ENCODE results near the gene IL1F10.
"Not testable (repeated sequence)": the region's sequence is repeated elsewhere in the genome, so short reads cannot be mapped to it uniquely, and the experiment has no call there.

Gene IL1F10

DNA sequence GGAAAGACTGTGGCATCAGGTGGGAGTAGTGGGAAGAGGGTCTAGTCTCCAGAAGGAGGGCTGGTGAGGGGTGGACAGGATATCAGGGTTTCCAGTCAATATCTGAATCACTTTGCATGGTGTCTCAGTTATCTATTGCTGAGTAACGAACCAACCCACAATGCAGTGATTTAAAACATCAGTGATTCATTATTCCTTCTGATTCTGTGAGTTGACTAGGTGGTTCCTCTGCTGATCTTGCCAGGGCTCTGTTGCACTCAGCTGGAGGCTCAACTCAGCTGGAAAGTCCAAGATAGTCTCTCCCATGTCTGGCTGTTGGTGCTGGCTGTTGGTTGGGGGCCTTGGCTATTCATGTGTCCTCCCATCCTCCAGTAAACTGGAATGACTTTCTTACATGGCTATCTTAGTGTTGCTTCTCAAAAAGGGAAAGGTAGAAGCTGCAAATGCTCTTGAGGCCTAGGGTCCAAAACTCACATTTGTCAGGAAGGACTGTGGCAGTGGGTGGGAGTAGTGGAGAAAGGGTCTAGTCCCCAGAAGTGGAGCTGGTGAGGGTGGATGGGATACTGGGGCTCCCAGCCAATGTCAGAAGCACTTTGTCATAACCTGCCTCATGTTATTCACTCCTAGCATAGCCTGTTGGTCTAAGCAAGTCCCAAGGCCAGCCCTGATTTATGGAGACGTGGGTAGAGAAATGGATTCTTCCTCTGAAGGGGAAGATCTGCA, 13.9 kb downstream of the IL1F10 start:
- DNase-seq (ENCODE audit: low spot score), result no peak

DNA sequence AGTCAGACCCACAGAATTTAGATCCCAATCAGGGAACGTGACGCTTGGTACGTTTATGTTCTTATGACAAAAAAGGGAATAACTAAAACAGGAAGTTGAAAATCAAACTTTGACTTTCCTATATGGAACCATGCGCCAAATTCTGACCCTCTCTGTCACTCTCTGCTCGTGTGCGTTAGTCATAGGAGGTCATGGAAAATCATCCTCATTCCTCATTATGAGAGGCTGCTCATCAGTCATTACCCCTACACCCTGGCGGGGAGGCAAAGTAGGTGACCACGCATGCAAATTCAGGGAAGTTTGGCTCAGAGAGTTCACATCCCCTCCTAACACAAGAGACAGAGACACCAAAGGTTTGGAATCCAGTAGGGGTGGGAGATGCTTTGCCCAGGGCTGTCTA, 15.5 kb downstream of the IL1F10 start:
- no peak for DNase-seq (ENCODE audit: low spot score)

DNA sequence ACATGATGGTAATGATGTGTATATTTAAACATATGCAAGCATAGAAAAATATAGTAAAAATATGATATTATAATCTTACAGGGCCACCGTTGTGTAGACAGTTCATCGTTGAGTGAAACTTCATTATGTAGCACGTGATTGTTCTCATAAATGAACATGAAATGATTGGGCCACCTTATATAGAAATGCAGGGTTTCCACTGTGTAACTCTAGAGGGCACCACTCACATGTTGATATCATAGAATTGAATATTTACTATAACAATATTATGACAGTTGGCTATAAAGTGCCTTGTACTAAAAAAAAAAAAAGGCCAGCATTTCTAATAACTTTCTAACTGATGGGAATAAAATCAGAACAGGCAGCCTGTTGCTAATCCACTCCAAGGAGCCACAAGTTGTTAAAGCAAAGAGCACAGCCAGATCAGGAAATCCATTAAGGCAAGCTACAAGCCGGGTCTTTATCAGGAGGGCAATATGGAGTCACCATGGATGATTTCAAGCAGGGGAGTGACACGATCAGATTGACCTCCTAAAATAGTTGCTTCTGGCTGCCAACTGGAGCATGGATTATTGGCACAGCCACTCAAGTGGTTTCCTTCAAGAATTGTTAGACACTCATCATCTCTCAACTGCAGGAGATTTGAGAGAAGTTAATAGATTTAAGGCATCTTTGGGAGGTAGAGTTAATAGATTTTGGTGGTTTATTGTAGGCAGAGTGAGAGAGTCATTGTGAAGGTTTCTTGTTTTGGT, 16.7 kb downstream of the IL1F10 start:
- DNase-seq (ENCODE audit: low spot score), result no peak

DNA sequence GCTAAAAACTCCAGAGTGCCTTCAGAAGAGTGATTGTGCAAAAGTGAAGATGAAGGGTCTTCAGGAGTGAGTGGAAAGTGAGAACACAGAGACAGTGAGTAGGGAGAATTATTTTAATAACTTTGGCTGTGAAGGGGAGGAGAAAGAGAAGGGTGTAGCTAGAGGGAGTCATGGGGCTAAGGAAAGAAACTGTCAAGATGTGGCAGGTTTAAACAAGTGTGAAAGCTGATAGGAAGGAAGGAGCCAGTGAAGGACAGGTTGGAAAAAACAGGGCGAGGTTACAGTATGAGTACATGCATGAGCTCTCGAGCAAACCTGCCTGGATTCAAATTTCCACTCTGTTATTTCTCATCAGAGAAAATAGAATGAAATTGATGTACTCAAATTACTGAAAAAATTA, 17.8 kb downstream of the IL1F10 start:
- DNase-seq (ENCODE audit: low spot score), result no peak

DNA sequence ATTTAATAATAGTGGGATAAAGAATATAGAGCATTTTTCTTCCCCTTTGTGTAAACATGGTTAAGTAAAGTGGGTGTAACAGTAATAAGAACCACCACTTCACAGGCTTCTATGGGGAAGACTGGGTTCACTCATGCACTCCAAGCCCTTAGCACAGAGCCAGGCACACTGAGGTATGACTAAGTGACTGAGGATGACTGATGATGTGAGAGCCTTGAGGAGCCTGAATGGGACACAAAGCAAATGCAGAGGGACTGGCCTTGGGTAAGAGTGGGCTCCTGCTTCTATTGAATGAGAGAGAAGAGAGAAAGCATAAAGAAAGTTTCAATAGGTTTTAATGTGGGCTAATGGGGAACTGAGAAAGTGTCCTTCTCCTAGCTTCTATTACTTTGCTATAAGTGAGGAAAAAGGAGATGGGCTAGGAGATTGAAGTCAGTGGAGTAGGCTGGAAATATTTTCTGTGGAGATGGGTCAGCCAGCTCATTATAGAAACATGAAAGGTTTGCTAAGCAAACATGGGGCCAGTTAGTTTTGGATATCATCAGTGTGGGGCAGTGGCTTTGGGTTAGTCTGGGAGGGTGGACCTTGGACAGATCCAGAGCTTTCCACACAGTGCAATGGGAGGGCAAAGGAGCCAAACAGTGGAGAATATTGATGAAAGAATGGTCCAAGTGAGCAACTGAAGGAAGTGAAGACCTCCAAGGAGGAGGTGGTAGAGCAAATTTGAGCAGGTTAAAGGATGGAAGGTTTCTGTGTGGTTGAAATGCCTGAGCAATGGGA, 20.6 kb downstream of the IL1F10 start:
- DNase-seq (ENCODE audit: low spot score), result no peak

DNA sequence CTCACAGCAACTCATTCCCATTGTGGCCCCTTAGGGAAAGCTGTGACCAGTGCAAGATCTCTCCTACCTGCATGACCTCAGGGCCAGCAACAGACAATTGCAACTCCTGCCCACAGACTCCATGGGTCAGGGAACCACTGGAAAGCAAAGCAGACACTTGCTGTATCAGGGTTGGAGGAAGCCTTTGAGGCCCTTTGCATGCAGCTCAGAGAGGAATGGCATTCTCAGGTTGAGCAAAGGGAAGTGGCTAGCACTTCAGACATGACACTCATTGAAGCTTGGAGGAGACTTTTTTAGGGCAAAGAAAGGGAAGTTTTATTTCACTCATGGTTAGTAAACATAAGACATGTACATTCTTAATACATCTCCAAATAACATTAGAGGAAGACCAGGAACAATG, 22.1 kb downstream of the IL1F10 start:
- DNase-seq (ENCODE audit: low spot score), result peak; percentile 40

DNA sequence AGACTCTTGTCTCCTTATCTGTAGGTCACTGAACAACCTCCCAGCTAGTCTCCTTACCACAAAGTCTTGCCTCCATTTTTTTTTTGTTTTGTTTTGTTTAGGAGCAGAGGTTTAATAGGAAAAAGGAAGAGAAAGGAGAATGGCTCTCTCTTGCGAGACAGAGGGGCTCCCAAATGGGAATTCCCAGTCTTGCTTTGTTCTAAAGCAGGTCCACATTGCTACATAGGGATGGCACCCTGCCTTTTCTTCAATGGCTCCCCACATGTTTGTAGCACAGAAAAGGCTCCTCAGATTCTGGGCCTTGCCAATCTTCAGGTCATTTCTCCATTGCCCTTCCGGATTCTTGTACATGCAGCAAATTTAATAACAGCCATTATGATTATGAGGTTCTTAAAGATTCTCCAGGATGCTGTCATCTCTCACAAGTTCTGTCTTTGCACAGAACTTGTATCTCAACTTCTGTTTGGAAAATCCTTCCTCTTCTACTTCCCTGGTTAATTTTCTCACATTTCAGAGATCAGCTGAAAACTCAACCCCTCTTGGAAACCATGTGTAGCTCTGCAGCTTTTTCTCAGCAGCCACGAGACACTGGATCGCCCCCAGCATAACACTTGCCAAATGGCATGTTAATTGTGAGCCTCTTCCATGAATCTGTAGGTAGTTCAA, 23.6 kb downstream of the IL1F10 start:
- DNase-seq (ENCODE audit: low spot score), result no peak

DNA sequence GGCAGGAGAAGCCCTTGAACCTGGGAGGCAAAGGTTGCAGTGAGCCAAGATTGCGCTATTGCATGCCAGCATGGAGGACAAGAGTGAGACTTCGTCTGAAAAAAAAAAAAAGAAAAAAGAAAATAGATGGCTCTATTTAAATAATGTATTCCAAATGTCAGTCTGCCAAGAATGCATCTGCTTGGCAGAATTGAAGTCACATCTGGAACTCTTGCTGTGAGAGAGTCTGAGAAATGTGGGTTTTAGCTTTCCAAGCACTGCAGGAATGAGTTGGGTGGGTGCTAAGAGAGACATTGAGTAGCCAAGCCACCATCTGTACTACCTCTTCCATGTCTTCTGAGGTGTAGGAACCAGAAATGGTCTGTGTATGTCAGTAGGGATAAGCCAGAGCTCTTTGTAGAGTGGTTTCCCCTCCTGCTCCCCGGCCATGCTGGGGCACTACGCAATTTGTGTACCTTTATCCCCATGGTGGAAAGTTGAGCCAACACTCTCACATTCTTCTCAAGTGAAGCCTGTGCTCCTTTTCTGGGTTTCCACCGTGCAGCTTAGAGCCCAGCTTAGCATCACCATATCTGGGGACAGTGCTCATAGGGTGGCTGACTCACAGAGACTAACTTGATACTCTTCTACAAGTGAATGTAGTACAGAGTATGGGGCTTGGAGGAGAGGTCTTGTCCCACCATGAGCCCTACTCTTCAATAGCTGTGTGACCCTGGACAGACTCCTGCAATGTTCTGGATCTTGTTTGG, 25.3 kb downstream of the IL1F10 start:
- DNase-seq (ENCODE audit: low spot score), result no peak

DNA sequence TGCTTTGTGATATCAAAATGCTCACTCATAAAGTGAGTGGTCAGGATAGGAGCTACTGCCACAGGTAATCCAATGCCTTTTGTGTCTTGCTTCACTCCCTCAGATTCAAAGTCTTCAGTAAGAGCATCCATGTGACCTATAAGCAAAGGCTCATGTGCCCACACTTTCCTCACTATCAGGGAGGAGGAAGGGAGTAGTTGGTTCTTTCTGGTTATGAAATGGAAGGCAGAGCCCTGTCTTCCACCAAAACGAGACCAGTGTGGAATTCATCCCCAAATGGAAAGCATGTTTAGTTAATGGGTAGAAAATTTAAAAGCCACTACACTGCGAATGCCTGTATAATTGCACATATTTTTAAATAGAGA, 25.8 kb downstream of the IL1F10 start:
- DNase-seq (ENCODE audit: low spot score), result no peak

DNA sequence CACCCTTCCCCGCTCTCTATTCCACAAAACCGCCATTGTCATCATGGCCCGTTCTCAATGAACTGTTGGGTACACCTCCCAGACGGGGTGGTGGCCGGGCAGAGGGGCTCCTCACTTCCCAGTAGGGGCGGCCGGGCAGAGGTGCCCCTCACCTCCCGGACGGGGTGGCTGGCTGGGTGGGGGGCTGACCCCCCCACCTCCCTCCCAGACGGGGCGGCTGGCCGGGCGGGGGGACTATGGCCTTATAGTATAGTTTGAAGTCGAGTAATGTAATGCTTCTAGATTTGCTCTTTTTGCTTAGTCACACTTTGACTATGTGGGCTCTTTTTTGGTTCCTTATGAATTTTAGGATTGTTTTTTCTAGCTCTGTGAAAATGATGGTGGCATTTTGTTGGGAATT, 28.5 kb downstream of the IL1F10 start:
- DNase-seq (ENCODE audit: low spot score), result not testable (repeated sequence)

DNA sequence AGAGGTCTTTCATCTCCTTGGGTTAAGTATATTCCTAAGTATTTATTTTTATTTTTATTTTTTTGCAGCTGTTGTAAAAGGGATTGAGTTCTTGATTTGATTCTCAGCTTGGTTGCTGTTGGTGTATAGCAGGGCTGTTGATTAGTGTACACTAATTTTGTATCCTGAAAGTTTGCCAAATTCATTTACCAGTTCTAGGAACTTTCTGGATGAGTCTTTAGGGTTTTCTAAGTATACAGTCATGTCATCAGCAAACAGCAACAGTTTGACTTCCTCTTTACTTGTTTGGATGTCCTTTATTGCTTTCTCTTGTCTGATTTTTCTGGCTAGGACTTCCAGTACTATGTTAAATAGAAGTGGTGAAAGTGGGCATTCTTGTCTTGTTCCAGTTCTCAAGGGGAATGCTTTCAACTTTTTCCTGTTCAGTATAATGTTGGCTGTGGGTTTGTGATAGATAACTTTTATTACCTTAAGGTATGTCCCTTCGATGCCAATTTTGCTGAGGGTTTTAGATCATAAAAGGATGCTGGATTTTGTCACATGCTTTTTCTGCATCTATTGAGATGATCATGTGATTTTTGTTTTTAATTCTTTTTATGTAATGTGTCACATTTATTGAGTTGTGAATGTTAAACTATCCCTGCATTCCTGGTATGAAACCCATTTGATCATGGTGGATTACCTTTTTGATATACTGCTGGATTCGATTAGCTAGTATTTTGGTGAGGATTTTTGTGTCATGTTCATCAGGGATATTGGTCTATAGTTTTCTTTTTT, 29.3 kb downstream of the IL1F10 start:
- not testable (repeated sequence) for DNase-seq (ENCODE audit: low spot score)

DNA sequence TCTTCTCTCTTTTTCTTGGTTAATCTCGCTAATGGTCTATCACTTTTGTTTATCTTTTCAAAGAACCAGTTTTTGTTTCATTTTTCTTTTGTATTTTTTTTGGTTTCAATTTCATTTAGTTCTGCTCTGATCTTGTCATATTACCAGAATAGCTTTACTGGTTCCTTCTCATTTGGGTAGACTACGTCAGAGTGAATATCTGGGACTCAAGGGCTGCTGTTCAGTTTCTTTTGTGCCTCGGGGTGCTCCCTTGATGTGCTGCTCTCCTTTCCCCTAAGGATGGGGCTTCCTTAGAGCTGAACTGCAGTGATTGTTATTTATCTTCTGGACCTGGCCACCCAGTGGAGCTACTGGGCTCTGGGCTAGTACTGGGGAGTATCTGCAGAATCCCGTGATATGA, 30.3 kb downstream of the IL1F10 start:
- DNase-seq (ENCODE audit: low spot score), result no peak

DNA sequence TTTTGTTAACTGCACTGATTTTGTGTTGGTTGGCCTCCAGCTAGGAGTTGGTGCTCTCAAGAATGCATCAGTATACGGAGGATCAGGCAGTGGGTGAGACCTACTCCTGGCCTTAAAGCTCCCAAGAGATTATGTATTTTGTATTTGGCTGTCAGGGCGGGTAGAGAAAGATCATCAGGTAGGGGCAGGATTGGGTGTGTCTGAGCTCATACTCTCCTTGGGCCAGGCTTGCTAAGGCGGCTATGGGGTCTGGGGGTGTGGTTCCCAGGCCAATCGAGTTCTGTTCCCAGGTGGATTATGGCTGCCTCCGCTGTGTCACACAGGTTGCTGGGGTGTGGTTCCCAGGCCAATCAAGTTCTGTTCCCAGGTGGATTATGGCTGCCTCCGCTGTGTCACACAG, 30.8 kb downstream of the IL1F10 start:
- DNase-seq (ENCODE audit: low spot score), result no peak

DNA sequence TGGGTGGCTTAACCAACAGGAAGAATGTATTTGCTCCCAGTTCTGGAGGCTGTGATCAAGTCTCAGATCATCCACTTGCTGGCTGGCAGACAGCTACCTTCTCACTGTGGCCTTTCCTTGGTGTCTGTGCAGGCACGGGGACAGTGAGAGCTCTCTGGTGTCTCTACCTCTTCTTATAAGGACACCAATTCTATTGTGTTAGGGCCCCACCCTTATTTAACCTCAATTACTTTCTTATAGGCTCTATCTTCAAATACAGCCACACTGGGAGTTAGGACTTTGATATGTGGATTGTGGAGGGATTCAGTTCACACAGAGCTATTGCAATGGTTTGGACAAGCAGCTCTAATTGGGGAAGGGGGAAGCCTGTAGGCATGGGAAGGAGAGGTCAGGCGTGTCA, 34.4 kb downstream of the IL1F10 start:
- no peak for DNase-seq (ENCODE audit: low spot score)

DNA sequence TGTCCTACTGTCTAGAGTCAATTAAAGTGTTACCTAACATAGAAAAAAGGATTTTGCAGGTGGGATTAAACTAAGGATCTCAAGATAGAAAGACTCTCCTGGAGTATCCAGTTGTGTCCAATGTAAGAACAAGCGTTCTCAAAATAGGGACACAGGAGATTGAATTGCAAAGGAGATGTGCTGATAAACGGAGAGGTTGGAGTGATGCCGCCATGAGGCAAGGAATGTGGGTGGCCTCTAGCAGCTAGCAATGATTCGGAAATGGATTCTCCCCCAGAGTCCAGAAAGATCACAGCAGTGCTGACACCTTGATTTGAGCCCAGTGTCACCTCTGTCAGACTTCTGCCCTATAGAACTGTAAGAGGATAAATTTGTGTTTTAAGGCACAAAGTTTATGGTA, 35.5 kb downstream of the IL1F10 start:
- DNase-seq (ENCODE audit: low spot score), result no peak

DNA sequence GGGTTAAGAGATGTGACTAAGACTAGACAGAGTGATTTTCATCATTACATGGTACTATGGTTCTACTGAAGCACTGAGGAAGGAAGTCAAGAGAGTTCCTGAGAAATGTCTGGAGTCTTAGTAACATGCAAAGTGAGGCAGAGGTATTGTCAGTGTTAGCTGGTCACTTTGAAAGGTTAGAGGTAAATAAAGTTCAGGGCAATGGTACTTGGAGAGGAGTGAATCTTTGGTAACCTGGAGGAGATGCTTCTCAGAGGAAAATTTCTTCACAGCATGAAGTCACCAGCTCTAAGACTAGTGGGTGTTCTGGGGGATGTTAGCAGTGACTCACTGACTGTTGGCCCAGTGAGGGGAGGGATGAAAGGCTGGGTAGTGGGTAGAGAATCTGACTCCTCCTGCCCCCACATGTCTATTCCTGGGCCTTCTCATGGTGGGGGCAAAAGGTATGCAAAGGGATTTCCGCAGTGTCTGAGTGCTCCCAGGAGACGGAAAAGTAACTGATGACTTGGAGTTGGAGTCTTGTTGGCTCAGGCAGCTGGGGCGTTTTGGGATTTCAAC, 36.4 kb downstream of the IL1F10 start:
- DNase-seq (ENCODE audit: low spot score), result no peak

DNA sequence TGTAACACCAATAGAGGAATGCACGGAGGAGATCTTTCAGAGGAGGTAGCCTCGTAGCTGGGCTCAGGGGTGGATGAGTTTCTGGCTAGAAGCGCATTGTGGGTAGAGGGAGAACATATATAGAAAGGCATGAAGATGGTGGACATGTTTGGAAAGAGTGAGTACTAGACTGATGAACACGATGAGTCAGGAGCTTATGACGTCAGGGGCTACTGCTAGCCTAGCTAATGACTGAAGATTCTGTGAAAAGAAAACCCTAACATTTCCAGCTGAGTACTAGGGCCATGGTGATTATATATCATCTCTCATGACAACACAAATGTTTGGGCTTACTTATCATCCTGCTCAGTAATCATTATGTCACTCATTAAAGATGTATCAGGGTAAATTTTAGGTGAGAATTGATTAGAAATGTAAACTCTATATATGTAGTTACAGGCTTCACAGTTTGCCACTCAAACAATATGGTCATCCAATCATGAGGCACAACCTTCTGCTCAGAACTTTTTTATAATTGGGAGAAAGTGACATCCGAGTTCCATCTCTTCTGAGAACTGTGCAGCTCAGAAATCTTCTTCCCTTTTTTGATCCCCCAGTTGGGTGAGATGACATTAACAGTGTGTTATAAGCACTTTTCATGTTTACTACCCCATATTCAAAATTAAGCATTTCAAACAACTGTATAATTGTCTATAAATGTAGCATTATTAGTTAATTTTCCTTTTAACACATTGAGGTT, 37.4 kb downstream of the IL1F10 start:
- no peak for DNase-seq (ENCODE audit: low spot score)

DNA sequence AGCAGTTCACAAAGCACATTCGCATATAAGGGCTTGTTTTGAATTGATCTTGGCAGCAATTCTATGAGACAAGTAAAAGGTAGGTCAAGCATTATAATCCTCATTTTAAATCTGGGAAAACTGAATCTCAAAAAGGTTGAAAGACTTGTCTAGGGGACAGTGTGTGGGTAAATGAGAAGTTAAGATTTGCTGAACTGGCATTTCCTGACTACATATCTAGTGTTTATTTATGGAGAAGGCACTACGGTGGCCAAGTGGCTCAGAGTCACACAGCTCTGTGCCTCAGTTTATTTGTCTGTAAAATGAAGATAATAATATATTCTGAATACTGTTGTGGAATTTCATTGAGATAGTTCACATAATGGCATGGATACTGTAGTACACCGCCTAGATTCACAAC, 43.4 kb downstream of the IL1F10 start:
- DNase-seq (ENCODE audit: low spot score), result no peak

DNA sequence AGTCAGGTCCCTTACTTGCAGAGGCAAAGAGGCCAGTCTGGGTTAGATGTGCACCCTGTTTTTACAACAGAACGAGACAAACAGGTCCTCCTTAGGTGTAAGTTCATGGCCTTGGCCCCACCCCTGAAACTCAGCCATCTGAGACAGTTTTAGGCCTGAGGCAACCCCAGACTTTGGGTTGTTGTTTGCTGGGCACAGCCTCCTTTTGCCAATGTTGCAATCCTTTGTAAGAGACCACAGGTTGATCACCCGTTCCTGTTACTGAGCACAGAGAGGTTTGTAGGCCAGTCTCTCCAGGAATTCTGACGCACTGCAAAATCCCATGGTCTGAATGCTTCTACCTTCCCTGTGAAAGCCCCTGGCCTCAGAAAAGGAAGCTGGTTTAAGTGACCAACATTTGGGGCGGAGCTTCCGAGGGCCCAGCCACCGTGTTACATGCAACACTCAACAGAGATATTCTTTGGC, 44.1 kb downstream of the IL1F10 start:
- no peak for DNase-seq (ENCODE audit: low spot score)

DNA sequence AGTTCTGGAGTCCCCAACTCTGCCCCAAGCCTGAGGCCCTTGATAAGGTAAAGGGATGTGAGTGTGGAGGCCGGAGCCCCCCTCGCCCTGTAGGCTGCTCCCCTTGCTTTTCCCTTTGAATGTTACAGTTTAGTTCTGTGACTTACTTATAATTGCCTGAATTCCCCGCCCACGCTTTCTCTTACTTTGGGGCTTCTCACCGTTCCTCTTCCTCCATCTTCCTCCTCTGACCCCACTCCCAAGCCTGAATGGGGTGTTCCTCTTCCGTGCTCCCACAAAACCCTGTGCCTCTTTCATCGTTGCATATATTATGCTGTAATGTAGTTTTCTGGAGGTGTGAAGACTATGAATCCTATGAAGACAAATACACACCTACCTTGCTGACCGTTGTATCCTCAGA, 44.7 kb downstream of the IL1F10 start:
- DNase-seq (ENCODE audit: low spot score), result no peak

Measured in pons (tissue), 1 donor.